H9 (cell line): ENCODE measurements around the gene POGLUT2. TPM values are rescaled to one million over a fixed set of nuclear protein-coding genes. Genes with fewer than 3 reads are reported as not detected.

ENCODE experiments used
- DNase-seq: peaks from one replicate; pipeline ENCODE4 v3.0.0-alpha.2; 2017
- H2AFZ ChIP-seq: one replicate; pipeline ENCODE4 v1.6.1; 2013; ENCODE audit warnings: mild to moderate bottlenecking, low read length, control low read depth, moderate library complexity
- H2AK5ac ChIP-seq: 2 replicates; pipeline ENCODE4 v1.6.1; 2013; ENCODE audit warnings: low read length, control low read depth, mixed read lengths; ENCODE audit not compliant: insufficient read length
- H2BK120ac ChIP-seq: one replicate; pipeline ENCODE4 v1.6.1; 2013; ENCODE audit warnings: low read depth, mild to moderate bottlenecking, low read length, control low read depth, inconsistent platforms; ENCODE audit not compliant: poor library complexity, severe bottlenecking
- H2BK12ac ChIP-seq: 2 replicates; pipeline ENCODE4 v1.6.1; 2013; ENCODE audit warnings: low read length, control low read depth, mixed read lengths, low read depth; ENCODE audit not compliant: insufficient read length
- H2BK15ac ChIP-seq: 2 replicates; pipeline ENCODE4 v1.6.1; 2013; ENCODE audit warnings: low read depth, low read length, control low read depth
- H2BK20ac ChIP-seq: one replicate; pipeline ENCODE4 v1.6.1; 2013; ENCODE audit warnings: low read depth, mild to moderate bottlenecking, low read length, control low read depth, inconsistent platforms; ENCODE audit not compliant: poor library complexity, severe bottlenecking
- H2BK5ac ChIP-seq: 2 replicates; pipeline ENCODE4 v1.6.1; 2013; ENCODE audit warnings: low read length, control low read depth, mixed read lengths; ENCODE audit not compliant: insufficient read length
- H3K14ac ChIP-seq: 2 replicates; pipeline ENCODE4 v1.6.1; 2013; ENCODE audit warnings: low read length, control low read depth; ENCODE audit not compliant: insufficient read depth
- H3K18ac ChIP-seq: 2 replicates; pipeline ENCODE4 v1.6.1; 2013; ENCODE audit warnings: low read depth, mild to moderate bottlenecking, mixed read lengths, low read length, control low read depth; ENCODE audit not compliant: insufficient read length
- H3K23ac ChIP-seq: 2 replicates; pipeline ENCODE4 v1.6.1; 2013; ENCODE audit warnings: low read length, control low read depth, mixed read lengths, low read depth; ENCODE audit not compliant: insufficient read length
- H3K23me2 ChIP-seq: 2 replicates; pipeline ENCODE4 v1.6.1; 2013; ENCODE audit warnings: low read depth, mild to moderate bottlenecking, mixed read lengths, low read length, control low read depth; ENCODE audit not compliant: insufficient read length, poor library complexity, severe bottlenecking
- H3K27ac ChIP-seq: 2 replicates; pipeline ENCODE4 v1.5.1; 2013; ENCODE audit warnings: low read length, control low read depth, mixed read lengths, low read depth; ENCODE audit not compliant: insufficient read length
- H3K27me3 ChIP-seq: 2 replicates; pipeline ENCODE4 v1.6.1; 2013; ENCODE audit warnings: low read length, control low read depth, inconsistent platforms; ENCODE audit not compliant: insufficient read depth
- H3K4ac ChIP-seq: 2 replicates; pipeline ENCODE4 v1.6.1; 2013; ENCODE audit warnings: low read depth, mild to moderate bottlenecking, control low read depth, inconsistent platforms, low read length, moderate library complexity
- H3K4me1 ChIP-seq: 2 replicates; pipeline ENCODE4 v1.6.1; 2013; ENCODE audit warnings: low read length, control low read depth, inconsistent platforms; ENCODE audit not compliant: insufficient read depth
- H3K4me2 ChIP-seq: 2 replicates; pipeline ENCODE4 v1.6.1; 2013; ENCODE audit warnings: low read length, control low read depth, mixed read lengths; ENCODE audit not compliant: insufficient read length, insufficient read depth
- H3K56ac ChIP-seq: 2 replicates; pipeline ENCODE4 v1.6.1; 2013; ENCODE audit warnings: low read depth, mild to moderate bottlenecking, mixed read lengths, low read length, control low read depth; ENCODE audit not compliant: insufficient read length
- H3K79me1 ChIP-seq: 2 replicates; pipeline ENCODE4 v1.6.1; 2013; ENCODE audit warnings: low read depth, mild to moderate bottlenecking, moderate library complexity, low read length, control low read depth, inconsistent platforms; ENCODE audit not compliant: insufficient read depth, poor library complexity, severe bottlenecking
- H3K79me2 ChIP-seq: 2 replicates; pipeline ENCODE4 v1.6.1; 2013; ENCODE audit warnings: low read length, control low read depth, inconsistent platforms; ENCODE audit not compliant: insufficient read depth
- H3K9ac ChIP-seq: 2 replicates; pipeline ENCODE4 v1.6.1; 2013; ENCODE audit warnings: low read length, control low read depth, mixed read lengths; ENCODE audit not compliant: insufficient read length; ENCODE audit errors: extremely low read depth
- H3K9me3 ChIP-seq: one replicate; pipeline ENCODE4 v1.6.1; 2013; ENCODE audit warnings: low read depth, low read length, inconsistent platforms; ENCODE audit not compliant: control insufficient read depth
- H3T11ph ChIP-seq: one replicate; pipeline ENCODE4 v1.6.1; 2013; ENCODE audit warnings: mild to moderate bottlenecking, low read length, control low read depth, inconsistent platforms
- H4K20me1 ChIP-seq: one replicate; pipeline ENCODE4 v1.6.1; 2013; ENCODE audit not compliant: control insufficient read depth, insufficient read length, insufficient read depth
- H4K5ac ChIP-seq: 2 replicates; pipeline ENCODE4 v1.6.1; 2013; ENCODE audit warnings: low read depth, mild to moderate bottlenecking, mixed read lengths, low read length, control low read depth; ENCODE audit not compliant: insufficient read length
- H4K8ac ChIP-seq: replicated peaks from 2 replicates; pipeline ENCODE4 v1.6.1; 2013; ENCODE audit warnings: low read length, control low read depth, mixed read lengths, low read depth; ENCODE audit not compliant: insufficient read length
- H4K91ac ChIP-seq: 2 replicates; pipeline ENCODE4 v1.6.1; 2013; ENCODE audit warnings: low read depth, mild to moderate bottlenecking, moderate library complexity, mixed read lengths, low read length, control low read depth; ENCODE audit not compliant: insufficient read length
- H3K27ac Mint-ChIP-seq, 3 experiments: 2 replicates in 2 of 3; 3 replicates in 1 of 3; pipeline ENCODE4 v1.8.0; 2020 to 2021; ENCODE audit warnings: mixed read lengths in 3 of 3, mild to moderate bottlenecking in 1 of 3, moderate library complexity in 1 of 3
- H3K27me3 Mint-ChIP-seq: 2 replicates; pipeline ENCODE4 v1.8.0; 2021; ENCODE audit warnings: low read depth, mild to moderate bottlenecking, moderate library complexity, mixed read lengths
- H3K36me3 Mint-ChIP-seq, 3 experiments: 2 replicates in 2 of 3; 3 replicates in 1 of 3; pipeline ENCODE4 v1.8.0; 2020 to 2021; ENCODE audit warnings: low read depth in 3 of 3, mixed read lengths in 3 of 3; ENCODE audit not compliant: insufficient read depth in 1 of 3
- H3K4me1 Mint-ChIP-seq, 2 experiments: 2 replicates each; pipeline ENCODE4 v1.8.0; 2020; ENCODE audit warnings: mixed read lengths in 2 of 2
- H3K4me3 Mint-ChIP-seq, 2 experiments: 2 replicates in 1 of 2; 3 replicates in 1 of 2; pipeline ENCODE4 v1.8.0; 2020 to 2021; ENCODE audit warnings: mild to moderate bottlenecking in 2 of 2, mixed read lengths in 2 of 2, moderate library complexity in 1 of 2
- H3K9me3 Mint-ChIP-seq, 2 experiments: 2 replicates in 1 of 2; 3 replicates in 1 of 2; pipeline ENCODE4 v1.8.0; 2020; ENCODE audit warnings: mild to moderate bottlenecking in 2 of 2, mixed read lengths in 2 of 2, moderate library complexity in 1 of 2
- WGBS: extraction: QIAGEN DNeasy Blood & Tissue Kit; methylation state at CpG from one replicate; pipeline ENCODE4 v1.1.7; 2013; ENCODE audit warnings: missing lambda C conversion rate, low lambda C conversion rate, mixed read lengths; ENCODE audit not compliant: insufficient read length; ENCODE audit errors: extremely low coverage; 5-methylcytosine and 5-hydroxymethylcytosine counted together
- total RNA-seq: library from RNA; stranded (reverse); gene quantifications from 2 replicates; pipeline ENCODE4 v1.2.1, GENCODE V29; 2021
- TF ChIP-seq, protein P1 (sequence below): fragments of 200-600 bp; sonication (generic); conservative IDR thresholded peaks from 3 replicates; pipeline ENCODE4 v1.8.0; 2021; ENCODE audit warnings: antibody characterized with exemption, mild to moderate bottlenecking

POGLUT2 gene
- total RNA-seq, 1 experiment from 2014 or later = 23.5 TPM

DNA sequence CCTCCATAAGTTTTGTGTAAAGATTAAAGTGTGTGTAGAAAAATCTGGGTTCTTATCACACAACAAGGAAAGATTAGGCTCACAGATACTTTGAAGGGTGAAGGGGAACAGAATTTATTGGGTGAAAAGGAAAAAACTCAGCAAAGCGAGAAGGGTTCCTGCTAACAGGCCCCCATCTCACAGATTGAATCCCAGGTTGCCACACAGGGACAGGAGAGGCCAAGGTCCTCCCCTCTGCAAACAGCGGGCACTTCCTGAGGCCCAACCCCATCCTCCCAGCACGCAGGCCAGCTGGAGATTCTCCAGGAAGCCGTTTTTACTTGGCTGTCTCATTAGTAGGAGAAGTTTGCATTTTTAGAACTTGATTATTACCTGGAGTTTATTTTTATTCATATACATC lies 31.9 kb upstream of the POGLUT2 start:
- WGBS = no CpG with 5 or more reads among the region's 4 CpGs
- H4K5ac ChIP-seq = no peak overlapping the region

More for the DNA sequence above, 31.9 kb upstream of the POGLUT2 start:
- no peaks in the 10 kb centered on the region for H4K20me1 ChIP-seq
- H3K23ac ChIP-seq = no peak overlapping the region
- H3K79me2 ChIP-seq = no peaks in the 10 kb centered on the region
- Mint-ChIP-seq H3K4me3 (no peak overlapping the region; a peak in 1 of 5 replicates), H3K4me1 (peaks cover 8 to 10% of the 10 kb centered on the region in 2 experiments), H3K36me3 (no peaks in the 10 kb centered on the region; a peak in 1 of 7 replicates), H3K27ac (peak overlapping the region in 2 of 3 experiments; percentile 57 to 58; a peak in 3 of 7 replicates), H3K9me3 (no peaks in the 10 kb centered on the region), H3K27me3 (no peaks in the 10 kb centered on the region)
- TF ChIP-seq, protein P1, sequence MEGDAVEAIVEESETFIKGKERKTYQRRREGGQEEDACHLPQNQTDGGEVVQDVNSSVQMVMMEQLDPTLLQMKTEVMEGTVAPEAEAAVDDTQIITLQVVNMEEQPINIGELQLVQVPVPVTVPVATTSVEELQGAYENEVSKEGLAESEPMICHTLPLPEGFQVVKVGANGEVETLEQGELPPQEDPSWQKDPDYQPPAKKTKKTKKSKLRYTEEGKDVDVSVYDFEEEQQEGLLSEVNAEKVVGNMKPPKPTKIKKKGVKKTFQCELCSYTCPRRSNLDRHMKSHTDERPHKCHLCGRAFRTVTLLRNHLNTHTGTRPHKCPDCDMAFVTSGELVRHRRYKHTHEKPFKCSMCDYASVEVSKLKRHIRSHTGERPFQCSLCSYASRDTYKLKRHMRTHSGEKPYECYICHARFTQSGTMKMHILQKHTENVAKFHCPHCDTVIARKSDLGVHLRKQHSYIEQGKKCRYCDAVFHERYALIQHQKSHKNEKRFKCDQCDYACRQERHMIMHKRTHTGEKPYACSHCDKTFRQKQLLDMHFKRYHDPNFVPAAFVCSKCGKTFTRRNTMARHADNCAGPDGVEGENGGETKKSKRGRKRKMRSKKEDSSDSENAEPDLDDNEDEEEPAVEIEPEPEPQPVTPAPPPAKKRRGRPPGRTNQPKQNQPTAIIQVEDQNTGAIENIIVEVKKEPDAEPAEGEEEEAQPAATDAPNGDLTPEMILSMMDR = no peak
- no peak overlapping the region for H3K4me2 ChIP-seq
- H3K9ac ChIP-seq = no peak overlapping the region
- H2BK120ac ChIP-seq = no peak overlapping the region
- no peak overlapping the region for H2BK5ac ChIP-seq
- no peaks in the 10 kb centered on the region for H3K9me3 ChIP-seq
- no peak overlapping the region for H3K18ac ChIP-seq
- no peak overlapping the region for H2BK15ac ChIP-seq
- H2AFZ ChIP-seq = no peak overlapping the region
- no peak overlapping the region for H2BK20ac ChIP-seq
- no peak overlapping the region for H4K8ac ChIP-seq
- no peak overlapping the region for H3K27ac ChIP-seq
- H3K23me2 ChIP-seq = no peaks in the 10 kb centered on the region
- H3K79me1 ChIP-seq = no peaks in the 10 kb centered on the region
- H3K4ac ChIP-seq = no peak overlapping the region
- no peak overlapping the region for H4K91ac ChIP-seq
- H2AK5ac ChIP-seq = no peak overlapping the region
- DNase-seq = peak; percentile 35
- no peaks in the 10 kb centered on the region for H3K27me3 ChIP-seq
- H3K56ac ChIP-seq = no peak overlapping the region
- H3T11ph ChIP-seq = no peak overlapping the region
- no peaks in the 10 kb centered on the region; the same call in 1 of the 2 replicates for H3K4me1 ChIP-seq
- H3K14ac ChIP-seq = no peak overlapping the region
- no peak overlapping the region for H2BK12ac ChIP-seq
